Activated T-helper 9 cell treated with anti-CD3 and anti-CD28 coated beads, Interleukin-2, amount 50 U/mL, for 16 hours (primary cell): ENCODE measurements around the gene PDYN.

Source experiments
- DNase-seq: peaks from one replicate; pipeline ENCODE4 v3.0.0-alpha.2; 2020; ENCODE audit warnings: low read depth

PDYN gene

DNA sequence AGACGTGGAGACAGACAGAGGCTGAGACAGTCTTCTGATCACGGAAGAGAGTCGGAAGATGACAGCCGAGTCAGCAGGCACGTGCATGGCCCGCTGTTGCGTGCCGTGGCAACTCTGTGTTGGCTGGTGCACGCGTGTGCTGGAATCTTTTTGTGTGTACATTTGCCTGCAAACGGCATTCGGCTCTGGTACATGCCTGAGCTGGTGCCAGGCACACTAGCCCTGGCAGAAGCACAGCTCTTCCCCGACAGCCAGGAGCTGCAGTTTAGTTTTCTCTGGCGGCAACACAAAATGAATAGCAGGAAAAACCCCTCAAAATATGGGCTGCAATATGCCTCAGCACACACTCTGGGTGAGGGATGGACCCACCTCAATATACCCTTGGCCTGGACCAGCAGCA is 769 bp upstream of the PDYN start:
- DNase-seq, result no peak

DNA sequence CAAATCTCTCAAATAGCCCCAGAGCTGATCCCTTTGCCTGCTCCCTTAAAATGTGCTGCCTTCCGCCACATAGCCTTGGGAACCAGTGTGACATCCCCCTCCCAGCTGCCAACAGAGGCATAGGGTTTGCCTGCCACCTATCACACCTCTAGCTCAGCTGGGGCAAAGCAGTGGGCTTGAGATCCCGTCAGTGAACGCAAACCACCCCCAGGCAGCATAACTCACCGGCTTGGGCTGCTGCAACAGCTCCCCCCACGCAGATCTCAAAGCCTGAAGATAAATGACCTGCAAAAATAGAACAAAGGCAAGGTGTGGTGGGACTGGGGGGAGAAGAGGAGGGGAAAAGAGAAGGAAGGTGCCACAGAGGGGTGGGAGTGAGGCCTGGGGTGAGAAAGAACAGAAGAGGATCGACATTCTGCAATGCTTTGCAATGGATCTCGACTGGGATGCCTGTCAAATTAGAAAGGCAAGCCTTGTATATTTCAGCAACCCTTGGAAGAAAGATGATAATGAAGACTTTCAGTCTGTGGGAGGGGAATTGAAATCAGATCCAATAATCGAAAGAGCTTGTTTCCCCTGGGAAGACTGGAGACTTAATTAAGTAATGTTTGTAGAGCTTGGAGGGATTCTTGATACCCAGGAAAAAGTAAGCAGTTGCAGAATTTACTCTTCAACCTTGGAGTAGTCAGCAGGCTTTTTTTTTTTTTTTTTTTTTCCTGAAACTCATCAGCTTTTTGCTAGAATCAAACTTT is 1.3 kb downstream of the PDYN start:
- DNase-seq, result no peak

DNA sequence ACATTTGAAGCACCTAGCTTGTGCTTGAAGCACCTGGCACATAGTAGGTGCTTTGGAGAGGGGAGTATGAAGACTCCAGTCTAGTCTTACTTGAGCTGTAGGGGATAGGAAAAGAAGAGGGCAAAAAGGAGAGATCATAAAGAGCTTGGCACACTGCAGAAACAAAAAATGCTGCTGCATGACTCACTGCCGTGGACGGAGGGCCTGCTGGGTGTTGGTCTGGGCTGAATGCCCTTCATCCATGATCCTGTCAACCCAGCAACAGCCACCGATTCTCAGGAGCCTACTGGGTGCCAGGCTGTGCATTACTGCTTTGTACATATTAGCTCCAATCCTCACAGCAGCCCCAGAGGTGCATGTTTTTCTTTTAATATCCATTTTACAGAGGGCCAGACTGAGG is 6.0 kb downstream of the PDYN start:
- DNase-seq, result no peak

DNA sequence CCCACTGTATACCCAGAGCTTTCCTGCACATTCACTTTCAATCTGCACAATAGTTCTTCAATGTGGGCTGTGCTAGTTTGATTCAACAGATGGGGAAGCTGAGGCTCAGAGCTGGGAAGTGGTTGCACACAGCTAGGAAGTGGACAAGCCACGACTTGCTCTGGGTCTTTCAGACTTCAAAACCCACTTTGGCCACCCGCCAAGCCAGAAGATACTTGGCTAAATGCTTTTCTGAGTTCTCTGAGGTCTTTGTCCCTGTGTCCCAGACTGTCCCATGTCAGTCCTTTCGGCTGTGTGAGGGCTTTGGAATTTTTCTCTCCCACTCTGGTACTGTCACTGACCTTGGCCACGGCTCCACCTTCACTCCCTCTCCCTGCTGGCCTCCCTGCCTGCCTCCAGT is 10.6 kb downstream of the PDYN start:
- DNase-seq, result no peak

DNA sequence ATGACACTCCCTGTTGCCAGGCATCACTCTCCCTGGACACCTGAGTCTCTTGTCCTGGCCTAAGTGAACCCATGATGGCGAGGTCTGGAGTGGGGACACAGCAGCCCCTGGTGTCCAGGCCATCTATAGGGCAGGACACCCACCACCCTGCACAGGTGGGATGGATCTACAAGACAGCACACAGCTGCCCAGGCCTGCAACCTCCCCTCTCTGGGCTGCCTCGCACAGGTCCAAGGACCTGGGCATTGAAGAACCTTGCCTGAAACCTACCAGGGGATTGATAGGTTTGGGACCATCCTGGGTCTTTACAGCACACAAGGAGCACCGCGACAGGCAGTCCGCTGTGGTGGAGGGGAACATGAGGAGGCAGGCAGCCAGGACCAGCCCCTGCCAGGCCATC is 11.2 kb downstream of the PDYN start:
- DNase-seq, result no peak

DNA sequence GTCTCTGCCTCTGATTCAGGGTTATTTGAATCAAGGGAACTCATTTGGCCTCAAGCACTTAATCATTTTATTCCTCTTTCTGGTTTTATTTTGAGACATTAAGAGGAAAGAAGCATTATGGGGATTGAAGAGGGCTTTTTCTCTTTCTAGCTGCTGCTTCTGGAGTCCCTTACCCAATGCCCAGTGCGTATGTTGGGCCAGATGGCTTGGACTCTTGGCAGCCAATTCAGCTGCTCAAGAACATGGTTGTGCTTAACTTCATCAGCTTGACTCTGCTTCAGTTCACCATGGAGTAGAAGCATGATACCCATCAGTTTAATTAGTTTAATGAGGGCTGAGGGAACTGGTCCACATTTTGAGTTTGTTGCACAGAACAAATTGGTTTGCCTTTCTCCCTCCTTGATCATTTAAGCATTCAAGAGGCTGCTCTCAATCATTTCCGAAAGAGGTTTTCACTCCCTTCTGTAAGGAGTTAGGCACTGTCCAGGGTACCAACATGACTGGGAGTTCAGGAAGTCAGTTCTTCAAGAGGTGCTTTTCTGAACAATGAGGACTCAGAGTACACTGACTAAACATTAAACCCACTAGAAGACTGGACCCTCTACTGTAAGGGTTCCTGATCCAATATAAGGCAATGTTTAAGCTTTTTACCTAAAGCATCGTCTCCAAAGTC is 14.6 kb downstream of the PDYN start:
- no peak for DNase-seq

DNA sequence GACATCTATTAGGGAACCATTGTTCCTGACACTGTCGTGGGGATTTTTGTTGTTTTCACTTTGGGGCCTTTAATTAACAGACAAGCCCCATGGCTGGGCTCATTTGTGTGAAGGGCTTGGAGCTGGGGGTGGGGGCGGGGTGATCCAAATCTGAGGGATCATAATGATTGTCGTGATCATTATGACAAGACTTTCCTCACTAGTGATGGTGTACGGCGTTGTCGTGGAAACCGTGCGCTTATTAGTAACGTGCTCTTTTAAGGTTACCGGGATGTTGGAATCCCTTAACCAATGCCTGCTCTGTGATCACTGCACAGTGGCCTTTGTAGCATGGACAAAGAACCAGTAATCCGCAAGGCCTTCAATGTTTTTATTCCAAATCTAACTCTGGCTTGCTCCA is 18.6 kb downstream of the PDYN start:
- no peak for DNase-seq

DNA sequence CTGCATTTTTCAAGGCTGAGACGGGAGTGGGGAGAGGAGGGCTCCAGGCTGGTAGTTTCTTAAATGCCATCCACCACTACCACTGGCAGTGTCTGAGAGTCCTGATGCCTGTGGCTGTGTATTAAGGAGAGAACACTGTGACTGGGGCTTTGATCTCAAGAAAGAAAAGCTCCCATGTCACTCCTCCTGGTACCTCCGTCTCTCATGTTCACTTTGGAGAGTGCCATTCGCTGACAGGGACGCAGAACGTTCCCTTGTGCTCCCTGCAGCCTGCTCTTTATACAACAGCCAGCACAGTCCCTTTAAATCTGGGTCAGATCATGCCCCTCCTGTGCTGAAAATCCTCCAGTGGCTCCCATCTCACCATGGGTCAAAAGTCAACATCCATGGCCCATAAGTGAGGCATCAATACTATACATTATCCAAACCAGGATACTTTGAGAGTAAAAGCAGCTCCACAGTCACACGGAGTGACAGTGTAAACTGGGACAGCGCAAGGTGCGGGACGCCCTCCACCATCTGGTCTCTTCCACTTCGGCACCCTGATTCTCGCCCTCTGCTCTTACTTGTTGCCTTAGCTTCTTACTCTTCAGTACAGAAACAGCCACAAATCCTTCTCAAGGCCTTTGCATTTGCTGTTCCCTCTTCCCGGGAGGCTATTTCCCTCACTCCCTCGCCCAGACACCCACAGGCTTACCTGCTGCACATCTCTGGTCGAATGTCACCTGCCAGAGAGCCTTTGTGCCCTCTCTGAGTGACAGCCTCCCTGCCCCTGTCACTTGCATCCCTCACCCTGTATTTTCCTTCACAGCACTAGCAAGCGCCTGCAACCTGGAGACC is 20.0 kb downstream of the PDYN start:
- no peak for DNase-seq

DNA sequence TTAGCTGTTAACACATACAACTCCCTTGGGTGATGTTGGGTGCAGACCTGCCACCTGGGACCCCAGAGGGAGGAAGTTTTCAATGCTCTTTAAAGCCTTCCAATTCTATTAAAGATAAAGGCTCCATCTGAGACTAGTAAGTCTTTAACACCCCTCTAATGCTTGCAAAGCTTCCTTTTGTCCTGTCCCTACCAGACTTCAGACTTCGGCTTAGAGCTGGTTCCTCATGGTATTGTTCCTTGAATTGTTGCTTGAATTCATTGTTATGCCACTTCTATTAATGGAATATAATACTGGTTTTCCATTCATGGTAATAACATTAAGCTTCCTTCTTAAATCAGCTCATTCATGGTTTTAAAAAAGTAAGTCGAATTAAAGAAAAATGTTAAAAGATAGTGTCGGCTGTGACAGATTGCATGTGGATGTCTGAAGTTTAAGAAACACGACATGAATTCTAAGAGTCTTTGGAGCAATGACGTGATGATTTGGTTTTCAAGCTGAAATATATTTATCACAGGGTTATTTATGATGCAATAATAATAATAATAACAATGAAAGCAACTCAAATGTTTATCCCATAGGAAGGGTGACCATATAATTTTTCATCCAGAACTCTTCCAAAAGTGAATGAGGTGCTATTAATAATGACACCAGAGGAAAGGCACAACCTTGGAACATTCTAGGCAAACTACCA is 21.8 kb downstream of the PDYN start:
- DNase-seq, result no peak

DNA sequence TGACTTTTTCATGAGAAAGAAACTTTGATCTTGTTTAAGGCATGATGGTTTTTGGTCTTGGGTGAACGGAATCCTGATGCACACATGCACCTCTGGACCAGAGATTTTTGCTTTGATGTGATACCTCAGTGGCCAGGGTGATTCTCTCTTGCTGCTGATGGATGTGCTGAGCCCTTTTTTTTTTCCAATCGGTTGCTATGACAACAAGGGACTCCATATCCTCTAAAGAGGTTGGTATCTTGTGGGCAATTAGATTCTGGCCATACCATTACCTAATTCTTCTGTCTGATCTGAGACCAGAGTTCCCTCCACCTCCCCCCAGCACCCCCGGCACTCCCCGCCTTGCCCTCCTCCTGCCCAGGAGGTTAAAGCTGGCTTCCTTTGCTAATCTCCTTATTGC is 24.9 kb downstream of the PDYN start:
- DNase-seq, result no peak

DNA sequence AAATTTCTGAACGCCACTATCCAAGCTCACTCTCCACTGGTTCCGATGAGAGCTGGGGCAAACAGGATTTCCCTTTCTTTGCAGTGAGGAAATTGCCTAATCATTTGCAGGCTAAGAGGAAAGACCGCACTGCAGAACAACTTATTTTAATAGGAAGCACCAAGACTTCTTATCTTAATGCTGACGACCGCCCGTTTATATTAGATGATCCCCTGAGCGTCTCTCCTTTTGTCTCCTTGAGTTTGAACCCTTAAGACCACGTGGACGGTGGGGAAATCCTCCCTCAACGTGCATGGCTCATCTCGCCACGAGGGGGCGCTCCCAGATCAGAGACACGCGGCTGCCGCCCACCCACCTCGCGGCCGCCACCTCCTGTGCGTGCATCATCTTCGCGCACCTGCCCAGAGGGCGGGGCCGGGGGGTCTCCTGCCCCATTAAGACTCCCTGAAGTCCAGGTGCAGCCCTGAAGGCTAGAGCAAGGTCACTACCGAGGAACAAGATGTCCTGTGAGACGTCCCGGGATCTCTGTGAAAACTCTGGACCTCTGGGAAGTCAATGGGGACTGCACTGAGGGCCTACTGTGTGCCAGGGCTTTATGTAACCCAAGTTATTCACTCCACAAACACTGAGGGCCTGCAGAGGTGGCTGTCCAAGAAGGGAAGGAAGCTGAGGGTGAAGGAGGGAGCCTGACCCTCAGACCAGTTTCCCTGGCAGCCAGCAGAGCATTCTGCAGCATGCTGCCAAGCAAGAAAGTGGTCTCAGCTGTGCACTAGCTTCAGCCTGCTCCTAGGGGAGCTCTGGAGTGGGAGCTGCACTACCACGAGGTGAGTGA is 28.1 kb downstream of the PDYN start:
- peak; percentile 69 for DNase-seq

DNA sequence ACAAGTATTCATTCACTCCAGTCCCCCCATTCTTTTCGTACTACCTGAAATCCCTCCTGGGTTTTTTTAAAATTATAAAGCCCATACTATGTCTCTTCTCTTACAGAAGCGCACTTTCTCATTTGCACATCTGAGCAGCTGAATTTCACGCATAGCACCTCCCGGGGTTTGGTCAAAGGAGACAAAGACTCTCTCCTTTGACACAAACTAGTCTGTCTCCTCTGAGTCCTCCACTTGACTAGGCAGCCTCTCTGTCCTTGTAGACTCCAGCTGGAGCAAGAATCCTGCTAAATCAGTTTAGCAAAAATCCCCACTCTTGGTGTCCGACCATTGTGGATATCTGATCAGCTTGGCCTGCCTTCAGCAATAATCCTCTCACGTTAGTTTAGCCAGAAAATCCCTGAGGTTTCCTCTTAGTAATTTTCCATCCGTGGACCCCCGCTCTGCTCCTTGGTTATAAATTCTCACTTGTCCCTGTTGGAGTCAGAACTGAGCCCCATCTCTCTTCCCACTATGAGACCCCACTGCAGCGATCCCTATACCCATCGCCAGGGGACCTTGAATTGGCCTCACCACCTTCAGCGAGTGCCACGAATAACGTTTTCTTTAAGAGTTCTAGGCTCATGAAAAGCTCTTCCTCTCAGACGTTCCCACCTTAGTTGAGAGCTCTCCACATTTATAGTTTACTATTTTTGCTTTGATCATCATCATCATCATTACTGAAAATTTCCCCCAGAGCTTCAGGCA is 29.0 kb downstream of the PDYN start:
- DNase-seq, result no peak

DNA sequence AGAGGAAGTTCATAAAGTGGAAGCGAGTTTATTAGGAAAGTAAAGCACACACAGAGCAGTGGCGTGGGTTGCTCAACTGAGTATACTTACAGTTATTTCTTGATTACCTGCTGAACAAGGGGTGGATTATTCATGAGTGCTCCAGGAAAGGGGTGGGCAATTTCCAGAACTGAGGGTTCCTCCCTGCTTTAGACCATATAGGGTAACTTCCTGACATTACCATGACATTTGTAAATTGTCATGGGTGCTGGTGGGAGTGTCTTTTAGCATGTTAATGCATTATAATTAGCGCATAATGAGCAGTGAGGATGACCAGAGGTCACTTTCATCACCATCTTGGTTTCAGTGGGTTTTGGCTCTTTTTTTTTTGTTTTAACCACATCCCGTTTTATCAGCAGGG is 29.8 kb downstream of the PDYN start:
- DNase-seq, result no peak

DNA sequence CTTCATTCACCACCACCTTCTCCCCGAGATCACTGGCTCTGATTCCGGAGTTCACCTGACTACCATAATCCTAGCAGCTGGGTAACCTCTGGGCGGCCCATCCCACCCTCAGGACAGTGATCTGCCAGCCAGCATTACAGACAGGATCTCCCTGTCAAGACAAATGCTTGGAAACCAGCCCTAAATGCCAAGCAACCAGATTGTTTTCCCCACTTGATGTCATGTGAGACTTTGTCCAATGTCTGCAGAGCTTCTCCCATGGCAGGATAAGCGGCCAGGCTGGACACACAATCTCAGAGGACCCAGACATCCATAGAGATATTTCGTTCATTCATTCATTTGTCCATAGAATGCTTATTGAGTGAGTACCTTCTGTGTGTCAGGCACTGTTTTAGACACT is 32.5 kb downstream of the PDYN start:
- DNase-seq, result no peak

DNA sequence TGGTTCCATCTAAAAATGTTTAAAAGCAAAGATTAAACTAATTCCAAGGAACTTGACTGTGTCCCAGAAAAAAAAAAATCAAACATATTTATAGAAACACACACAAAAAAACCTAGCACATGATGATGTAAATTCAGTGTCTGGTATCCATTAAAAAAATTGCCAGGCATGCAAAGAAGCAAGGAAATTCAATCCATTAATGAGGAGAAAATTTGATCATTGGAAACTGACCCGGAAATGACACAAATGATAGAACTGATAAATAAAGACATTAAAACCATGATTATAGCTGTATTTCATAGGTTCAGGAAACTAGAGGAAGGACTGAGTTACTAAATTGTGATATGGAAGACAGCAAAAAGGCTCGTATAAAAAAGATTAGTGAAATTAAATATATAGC is 34.7 kb downstream of the PDYN start:
- no peak for DNase-seq

DNA sequence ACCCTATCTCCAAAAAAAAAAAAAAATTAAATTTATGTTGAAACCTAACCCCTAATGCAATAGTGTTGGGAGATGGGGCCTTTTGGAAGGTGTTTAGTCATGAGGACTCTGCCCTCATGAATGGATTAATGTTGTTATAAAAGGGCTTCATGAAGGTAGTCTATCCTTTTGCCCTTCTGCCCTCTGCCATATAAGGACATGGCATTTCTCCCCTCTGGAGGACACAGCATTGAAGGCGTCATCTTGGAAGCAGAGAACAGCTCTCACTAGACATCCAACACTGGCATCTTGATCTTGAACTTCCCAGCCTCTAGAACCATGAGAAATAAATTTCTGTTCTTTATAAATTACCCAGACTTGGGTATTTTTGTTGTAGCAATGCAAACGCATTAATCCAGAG is 35.4 kb downstream of the PDYN start:
- no peak for DNase-seq

DNA sequence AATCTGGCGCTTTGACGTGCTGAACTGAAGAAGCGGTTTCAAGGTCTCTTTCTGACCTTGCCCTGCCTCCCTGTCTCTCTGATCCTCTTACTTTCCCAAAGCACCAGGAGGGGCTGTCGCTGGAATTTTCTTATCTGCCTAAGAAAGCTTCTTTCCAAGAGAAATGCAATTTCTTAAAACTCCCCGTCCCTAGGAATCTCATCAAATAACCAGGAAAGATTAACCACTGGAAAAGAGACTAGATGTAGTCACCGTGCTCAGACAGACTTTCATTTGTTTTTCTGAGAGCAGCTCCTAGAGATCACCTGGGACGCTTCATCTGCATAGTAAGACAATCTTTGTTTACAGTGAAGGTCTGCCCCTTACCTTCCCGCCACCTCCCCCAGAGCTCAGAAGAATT is 38.6 kb downstream of the PDYN start:
- no peak for DNase-seq

DNA sequence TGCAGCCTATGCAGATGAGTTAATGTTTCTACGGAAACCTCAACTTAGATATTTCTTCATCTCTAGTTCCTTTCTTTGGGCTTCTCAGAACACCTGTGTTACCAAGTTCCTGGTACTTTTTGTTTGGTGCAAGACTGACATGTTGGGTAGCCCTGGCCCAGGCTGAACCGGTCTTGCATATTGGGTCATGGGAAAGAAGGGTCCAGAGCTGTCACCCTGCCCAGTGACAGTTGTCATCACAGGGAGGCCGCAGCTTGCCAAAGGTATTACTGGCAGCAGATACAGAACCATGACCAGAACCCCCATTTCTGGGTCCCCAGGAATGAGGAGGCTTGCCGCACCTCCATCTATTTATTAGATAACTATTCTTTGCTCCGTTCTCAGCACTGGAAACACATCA is 40.2 kb downstream of the PDYN start:
- no peak for DNase-seq

DNA sequence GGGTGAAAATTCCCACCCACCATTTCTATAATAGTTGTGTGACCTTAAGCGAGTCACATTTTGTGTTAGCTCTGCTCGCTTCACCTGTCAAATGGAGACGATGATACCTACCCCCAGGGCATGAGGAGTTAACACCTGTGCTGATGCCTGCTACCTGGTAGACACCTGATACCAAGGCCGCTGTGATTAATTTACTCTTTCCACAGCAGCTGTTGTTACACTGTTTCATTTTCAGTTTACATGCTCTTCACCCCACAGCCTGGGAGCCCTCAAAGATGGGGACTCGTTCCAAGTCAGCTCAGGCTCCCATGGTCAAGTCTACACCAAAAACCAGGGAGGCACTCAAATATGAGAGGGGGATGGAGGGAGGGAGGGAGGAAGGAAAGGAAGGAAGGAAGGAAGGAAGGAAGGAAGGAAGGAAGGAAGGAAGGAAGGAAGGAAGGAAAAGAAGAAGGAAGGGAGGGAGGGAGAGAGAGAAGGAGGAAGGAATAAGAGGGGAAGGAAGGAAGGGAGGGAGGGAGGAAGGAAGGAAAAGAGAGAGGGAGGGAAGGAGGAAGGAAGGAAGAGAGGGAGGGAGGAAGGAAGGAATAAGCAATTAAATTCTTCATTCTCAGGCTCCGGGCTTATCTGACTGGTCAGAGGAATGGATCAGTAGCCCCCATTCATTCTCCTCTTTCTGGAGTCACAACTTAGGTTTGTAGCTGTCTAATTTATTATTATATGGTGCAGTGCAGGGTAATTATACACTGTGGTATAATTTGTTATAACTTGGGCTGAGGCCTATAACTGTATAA is 40.9 kb downstream of the PDYN start:
- no peak for DNase-seq
